Spleen (tissue), 7 donors: ENCODE data around the gene RHOBTB1.

Source experiments
- CTCF ChIP-seq, 11 experiments: fragments of 200-600 bp in 7 of 11; fragments of 450-650 bp in 4 of 11; sonication (generic) in 4 of 11; IDR thresholded peaks in 8 of 11; conservative IDR thresholded peaks in 3 of 11; 1 replicate in 7 of 11; 2 replicates in 4 of 11; pipeline versions ENCODE4 v1.4.0 to v1.8.0; 2016 to 2021; ENCODE audit warnings: antibody characterized with exemption in 11 of 11, inconsistent platforms in 4 of 11, mild to moderate bottlenecking in 1 of 11
- POLR2A ChIP-seq, 3 donors: fragments of 450-650 bp; IDR thresholded peaks; one replicate each; pipeline ENCODE4 v1.5.1; 2017; ENCODE audit warnings: antibody characterized with exemption in 3 of 3, mild to moderate bottlenecking in 1 of 3
- POLR2AphosphoS5 ChIP-seq, 3 donors: sonication (generic); formaldehyde crosslinking; IDR thresholded peaks; one replicate each; pipeline ENCODE4 v1.5.1; 2017; ENCODE audit warnings: antibody characterized with exemption in 3 of 3
- donor health status: DM: no; HTN: no; CAD: no; lungs with moderate emphysema.
- donor health status: DM: no; HTN: no; CAD: no.
- donor health status: DM: no; HTN: no; CAD: no.

- TF ChIP-seq CTCF (IDR thresholded peaks at IDR 0.05 in 8 of 11, conservative IDR thresholded peaks at IDR 0.05 in 3 of 11) (no peak), POLR2A (IDR thresholded peaks at IDR 0.05) (no peak), POLR2AphosphoS5 (IDR thresholded peaks at IDR 0.05) (no peak)
Measured at GRCh38 chr10:60967260-60967659, 23.3 kb upstream of the RHOBTB1 start.
